ENCODE results near the gene FCN2.

GRCh38 chr9:134892820-134893420 lies 12.3 kb downstream of the FCN2 start:
- no peak for TF ChIP-seq CTCF (IDR thresholded peaks at IDR 0.05)
- TF ChIP-seq POLR2AphosphoS5 (IDR thresholded peaks at IDR 0.05): no peak
- TF ChIP-seq POLR2A (IDR thresholded peaks at IDR 0.05): no peak

Data from upper lobe of left lung (tissue), 4 donors.